Measurements from ENCODE around the gene RAC2. TPM values are rescaled to one million over a fixed set of nuclear protein-coding genes. Genes with fewer than 3 reads are reported as not detected.
A peak's percentile ranks its signal among the peaks of the same experiment; 100 is the strongest.

Gene RAC2
- total and polyA plus RNA-seq, 9 of the 15 experiments (the other 6 are each of a cell fraction or from before 2014, with no cell fraction given), result 22.7 to 103 (median 43.3) TPM

GRCh38 chr22:37193629-37194191 lies 50.4 kb downstream of the RAC2 start (continued):
- peak; percentile 20 for TF ChIP-seq POLR3G (IDR thresholded peaks at IDR 0.05; ENCODE audit: extremely low read depth, insufficient read length, insufficient replicate concordance)
- TF ChIP-seq CXXC5 (CRISPR knock-in tag; IDR thresholded peaks at IDR 0.05), result 0 out of 2 replicates have a peak, but pooled peaks have one; percentile 23
- TF ChIP-seq ZNF121 (CRISPR knock-in tag; conservative IDR thresholded peaks at IDR 0.05), result no peak
- TF ChIP-seq ATF1 (CRISPR knock-in tag; IDR thresholded peaks at IDR 0.05), result no peak
- TF ChIP-seq ATF1 (tag; IDR thresholded peaks at IDR 0.05), result peak; percentile 12; the same call in 1 of the 2 replicates
- TF ChIP-seq KDM4B (IDR thresholded peaks at IDR 0.05; ENCODE audit: borderline replicate concordance in 2 of 2, low read depth in 1 of 2), result no peak
- 0 out of 2 replicates have a peak, but pooled peaks have one; percentile 8 for TF ChIP-seq BHLHE40 (IDR thresholded peaks at IDR 0.05; ENCODE audit: low read length)
- TF ChIP-seq SNRNP70 (optimal IDR thresholded peaks at IDR 0.05; ENCODE audit: low read depth, low read length), result no peak
- TF ChIP-seq SUPT5H (IDR thresholded peaks at IDR 0.05), result no peak
- TF ChIP-seq EP300 (IDR thresholded peaks at IDR 0.05; ENCODE audit: low read length), result peak; percentile 36; the same call in 1 of the 2 replicates
- peak; percentile 51; the same call in 1 of the 2 replicates for TF ChIP-seq SOX6 (IDR thresholded peaks at IDR 0.05)
- peak; percentile 90 for TF ChIP-seq BRD9 (IDR thresholded peaks at IDR 0.05; ENCODE audit: low read depth, partially characterized antibody)
- peak; percentile 82 for TF ChIP-seq ETV1 (tag; conservative IDR thresholded peaks at IDR 0.05; ENCODE audit: low read depth)
- no peak for TF ChIP-seq ZNF785 (CRISPR knock-in tag; IDR thresholded peaks at IDR 0.05)
- no peak for TF ChIP-seq ZFP30 (CRISPR knock-in tag; IDR thresholded peaks at IDR 0.05; ENCODE audit: borderline replicate concordance)
- no peak for TF ChIP-seq ZC3H8 (IDR thresholded peaks at IDR 0.05)
- no peak for TF ChIP-seq HES1 (IDR thresholded peaks at IDR 0.05; ENCODE audit: low read depth)
- TF ChIP-seq POLR2H (tag; IDR thresholded peaks at IDR 0.05; ENCODE audit: low read depth), result peak; percentile 99
- peak; percentile 28; the same call in 1 of the 2 replicates for TF ChIP-seq VEZF1 (CRISPR knock-in tag; IDR thresholded peaks at IDR 0.05)
- peak; percentile 76 for TF ChIP-seq GTF3C2 (IDR thresholded peaks at IDR 0.05; ENCODE audit: borderline replicate concordance, extremely low read depth, insufficient read length)
- TF ChIP-seq ETV5 (CRISPR knock-in tag; IDR thresholded peaks at IDR 0.05; ENCODE audit: low read depth), result peak; percentile 56; the same call in 1 of the 2 replicates
- TF ChIP-seq ZNF766 (CRISPR knock-in tag; conservative IDR thresholded peaks at IDR 0.05), result 0 out of 2 replicates have a peak, but pooled peaks have one; percentile 65
- 0 out of 2 replicates have a peak, but pooled peaks have one; percentile 27 for TF ChIP-seq NCOA1 (IDR thresholded peaks at IDR 0.05; ENCODE audit: low read depth)
- no peak for TF ChIP-seq ZBTB12 (CRISPR knock-in tag; IDR thresholded peaks at IDR 0.05)

All from K562 (cell line).